ENCODE measurements around the gene KIF23. TPM values are rescaled to one million over a fixed set of nuclear protein-coding genes. Genes with fewer than 3 reads are reported as not detected.
"Not testable (repeated sequence)": the region's sequence is repeated elsewhere in the genome, so short reads cannot be mapped to it uniquely, and the experiment has no call there.

KIF23 gene
- total RNA-seq, 4 donors from 2014 or later = 0.47 to 0.81 TPM; not detected in 2

GRCh38 chr15:69375151-69375790 is 38.9 kb upstream of the KIF23 start:
- TF ChIP-seq, protein P1, sequence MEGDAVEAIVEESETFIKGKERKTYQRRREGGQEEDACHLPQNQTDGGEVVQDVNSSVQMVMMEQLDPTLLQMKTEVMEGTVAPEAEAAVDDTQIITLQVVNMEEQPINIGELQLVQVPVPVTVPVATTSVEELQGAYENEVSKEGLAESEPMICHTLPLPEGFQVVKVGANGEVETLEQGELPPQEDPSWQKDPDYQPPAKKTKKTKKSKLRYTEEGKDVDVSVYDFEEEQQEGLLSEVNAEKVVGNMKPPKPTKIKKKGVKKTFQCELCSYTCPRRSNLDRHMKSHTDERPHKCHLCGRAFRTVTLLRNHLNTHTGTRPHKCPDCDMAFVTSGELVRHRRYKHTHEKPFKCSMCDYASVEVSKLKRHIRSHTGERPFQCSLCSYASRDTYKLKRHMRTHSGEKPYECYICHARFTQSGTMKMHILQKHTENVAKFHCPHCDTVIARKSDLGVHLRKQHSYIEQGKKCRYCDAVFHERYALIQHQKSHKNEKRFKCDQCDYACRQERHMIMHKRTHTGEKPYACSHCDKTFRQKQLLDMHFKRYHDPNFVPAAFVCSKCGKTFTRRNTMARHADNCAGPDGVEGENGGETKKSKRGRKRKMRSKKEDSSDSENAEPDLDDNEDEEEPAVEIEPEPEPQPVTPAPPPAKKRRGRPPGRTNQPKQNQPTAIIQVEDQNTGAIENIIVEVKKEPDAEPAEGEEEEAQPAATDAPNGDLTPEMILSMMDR (IDR thresholded peaks at IDR 0.05 in 4 of 5, conservative IDR thresholded peaks at IDR 0.05 in 1 of 5) = no peak
- TF ChIP-seq POLR2A (IDR thresholded peaks at IDR 0.05) = no peak
- no peak for ATAC-seq
- no peaks in the 10 kb centered on the region for H3K27me3 ChIP-seq
- no peaks in the 10 kb centered on the region for H3K9me3 ChIP-seq
- H3K36me3 ChIP-seq = no peaks in the 10 kb centered on the region
- no peak overlapping the region for H3K4me3 ChIP-seq
- no peak for DNase-seq
- H3K4me1 ChIP-seq = no peaks in the 10 kb centered on the region
- no peak overlapping the region for H3K27ac ChIP-seq
- intact Hi-C loops (cut with DNase I; ENCODE audit: low total_unique reads) = no loop called here
- in situ Hi-C loops (cut with MboI; ENCODE audit: low sequenced_read_pairs in 4 of 4) = no loop called here

DNA sequence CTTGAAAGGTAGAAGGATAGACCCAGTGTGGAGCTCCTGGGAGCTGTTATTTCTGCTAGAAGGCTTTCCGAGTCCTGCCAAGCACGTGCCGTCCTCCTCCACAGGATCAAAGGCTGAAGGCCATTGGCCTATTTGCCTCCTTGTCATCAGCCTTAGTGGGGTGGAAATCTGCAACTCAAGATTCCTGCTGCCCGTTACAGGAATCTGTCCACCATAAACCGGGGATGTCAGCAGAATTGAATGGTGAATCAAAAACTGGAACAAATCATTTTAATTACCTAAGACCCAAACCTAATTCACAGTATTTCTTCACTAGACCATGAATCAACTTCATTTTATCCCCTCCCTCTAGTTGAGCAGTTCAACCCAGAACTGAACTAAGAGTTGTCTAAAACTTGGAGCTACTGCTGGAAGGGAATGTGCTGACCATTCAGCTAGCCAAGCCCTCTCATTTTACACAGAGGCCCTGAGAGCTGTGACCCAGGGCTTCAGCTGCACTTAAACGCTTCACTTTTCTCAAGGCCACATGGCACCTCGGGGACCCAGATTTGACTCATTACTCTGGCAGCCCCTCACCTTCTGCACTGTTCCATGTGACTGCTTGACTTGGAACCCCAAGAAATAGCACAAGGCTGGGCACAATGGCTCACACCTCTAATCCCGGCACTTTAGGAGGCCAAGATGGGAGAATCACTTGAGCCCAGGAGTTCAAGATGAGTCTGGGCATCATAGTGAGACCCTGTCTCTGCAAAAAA is 36.8 kb upstream of the KIF23 start:
- no peak for TF ChIP-seq POLR2A (IDR thresholded peaks at IDR 0.05)
- TF ChIP-seq, protein P1 (IDR thresholded peaks at IDR 0.05 in 4 of 5, conservative IDR thresholded peaks at IDR 0.05 in 1 of 5) = no peak
- Histone ChIP-seq H3K4me3 (no peak overlapping the region), H3K36me3 (no peaks in the 10 kb centered on the region), H3K4me1 (no peaks in the 10 kb centered on the region), H3K27me3 (no peaks in the 10 kb centered on the region), H3K27ac (no peak overlapping the region), H3K9me3 (no peaks in the 10 kb centered on the region)
- DNase-seq (no peak), ATAC-seq (no peak)
- intact Hi-C loops (cut with DNase I; ENCODE audit: low total_unique reads) (no loop called here), in situ Hi-C loops (cut with MboI; ENCODE audit: low sequenced_read_pairs in 4 of 4) (no loop called here)

DNA sequence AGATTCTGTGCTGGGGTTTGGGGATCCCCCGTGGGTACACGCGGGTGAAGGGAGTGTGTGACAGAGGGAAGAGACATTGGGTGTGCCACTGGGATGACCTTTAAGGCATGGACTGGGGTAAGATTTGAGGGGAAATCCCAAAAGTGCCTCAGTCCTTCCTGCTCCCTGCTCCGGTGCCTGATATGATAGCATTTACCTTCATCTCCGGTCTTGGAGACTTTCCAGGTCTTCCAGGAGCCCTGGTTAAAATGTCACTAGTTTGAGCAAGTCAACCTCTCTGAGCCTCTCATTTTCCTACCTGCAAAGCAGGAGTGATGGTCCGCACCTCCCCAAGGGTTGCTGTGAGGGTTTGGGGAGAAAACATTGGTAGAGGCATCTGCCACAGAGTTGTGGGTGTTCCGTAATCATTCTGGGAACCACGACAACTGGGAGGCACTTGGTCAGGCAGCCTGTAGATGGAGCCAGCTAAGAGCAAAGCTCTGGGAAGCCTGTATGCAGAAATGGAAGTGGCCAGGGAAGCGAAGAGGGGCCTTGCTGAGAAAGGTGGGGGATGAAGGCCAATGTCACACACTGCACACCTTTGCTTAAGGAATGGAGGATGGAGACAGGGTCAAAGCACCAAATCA is 33.9 kb upstream of the KIF23 start:
- ATAC-seq = no peak
- intact Hi-C loops (cut with DNase I; ENCODE audit: low total_unique reads) = no loop called here
- Histone ChIP-seq H3K4me3 (no peak overlapping the region), H3K27me3 (no peaks in the 10 kb centered on the region), H3K4me1 (no peaks in the 10 kb centered on the region), H3K9me3 (no peaks in the 10 kb centered on the region), H3K27ac (no peak overlapping the region), H3K36me3 (no peaks in the 10 kb centered on the region)
- no peak for TF ChIP-seq POLR2A (IDR thresholded peaks at IDR 0.05)
- TF ChIP-seq, protein P1 (IDR thresholded peaks at IDR 0.05 in 4 of 5, conservative IDR thresholded peaks at IDR 0.05 in 1 of 5) = no peak
- no peak for DNase-seq
- in situ Hi-C loops (cut with MboI; ENCODE audit: low sequenced_read_pairs in 4 of 4) = no loop called here

DNA sequence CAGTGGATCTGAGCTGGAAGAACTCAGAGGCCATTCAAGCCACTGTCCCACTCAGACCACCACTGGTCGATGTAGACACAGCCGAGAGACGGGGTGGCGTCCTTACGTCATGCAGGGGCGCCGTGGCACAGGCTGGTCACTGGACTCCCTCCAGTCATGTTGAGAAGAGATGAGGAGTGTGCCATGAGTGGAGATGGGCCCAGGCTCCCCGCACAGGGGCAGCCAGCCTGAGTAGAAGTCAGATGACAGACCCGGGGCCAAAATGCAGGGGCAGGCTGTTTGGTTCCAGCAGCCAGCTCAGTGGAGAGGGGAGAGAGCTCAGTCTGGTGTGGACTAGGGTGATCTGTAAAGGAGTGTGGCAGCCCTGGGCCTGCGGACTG is 33.4 kb upstream of the KIF23 start:
- Histone ChIP-seq H3K27me3 (no peaks in the 10 kb centered on the region), H3K9me3 (no peaks in the 10 kb centered on the region), H3K4me3 (no peak overlapping the region), H3K4me1 (no peaks in the 10 kb centered on the region), H3K27ac (no peak overlapping the region), H3K36me3 (no peaks in the 10 kb centered on the region)
- ATAC-seq = no peak
- TF ChIP-seq, protein P1 (IDR thresholded peaks at IDR 0.05 in 4 of 5, conservative IDR thresholded peaks at IDR 0.05 in 1 of 5) = no peak
- TF ChIP-seq POLR2A (IDR thresholded peaks at IDR 0.05) = no peak
- intact Hi-C loops (cut with DNase I; ENCODE audit: low total_unique reads) = no loop called here
- in situ Hi-C loops (cut with MboI; ENCODE audit: low sequenced_read_pairs in 4 of 4) = no loop called here
- DNase-seq = no peak

DNA sequence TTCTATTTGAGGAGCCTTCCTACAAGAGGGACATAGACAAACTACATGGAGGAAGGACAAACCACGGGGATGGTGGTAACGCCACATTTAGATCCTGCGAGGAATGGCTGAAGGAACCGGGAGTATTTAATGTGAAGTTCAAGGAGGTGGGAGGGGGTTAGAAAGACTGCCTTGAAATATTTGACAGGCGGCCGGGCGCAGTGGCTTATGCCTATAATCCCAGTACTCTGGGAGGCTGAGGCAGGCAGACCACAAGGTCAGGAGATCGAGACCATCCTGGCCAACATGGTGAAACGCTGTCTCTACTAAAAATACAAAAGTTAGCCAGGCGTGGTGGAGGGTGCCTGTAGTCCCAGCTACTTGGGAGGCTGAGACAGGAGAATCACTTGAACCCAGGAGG is 32.0 kb upstream of the KIF23 start:
- in situ Hi-C loops (cut with MboI; ENCODE audit: low sequenced_read_pairs in 4 of 4); H3K27me3 ChIP-seq; H3K4me3 ChIP-seq; H3K27ac ChIP-seq; intact Hi-C loops (cut with DNase I; ENCODE audit: low total_unique reads); DNase-seq; H3K36me3 ChIP-seq; H3K4me1 ChIP-seq; ATAC-seq; H3K9me3 ChIP-seq: not testable (repeated sequence)

DNA sequence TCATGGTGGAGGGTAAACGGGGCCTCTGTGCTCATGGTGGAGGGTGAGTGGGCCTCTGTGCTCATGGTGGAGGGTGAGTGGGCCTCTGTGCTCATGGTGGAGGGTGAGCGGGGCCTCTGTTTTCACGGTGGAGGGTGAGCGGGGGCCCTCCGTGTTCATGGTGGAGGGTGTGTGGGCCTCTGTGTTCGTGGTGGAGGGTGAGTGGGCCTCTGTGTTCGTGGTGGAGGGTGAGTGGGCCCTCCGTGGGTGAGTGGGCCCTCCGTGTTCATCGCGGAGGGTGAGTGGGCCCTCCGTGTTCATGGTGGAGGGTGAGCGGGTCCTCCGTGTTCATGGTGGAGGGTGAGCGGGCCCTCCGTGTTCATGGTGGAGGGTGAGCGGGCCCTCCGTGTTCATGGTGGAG is 30.1 kb upstream of the KIF23 start:
- H3K36me3 ChIP-seq; ATAC-seq; H3K27me3 ChIP-seq; in situ Hi-C loops (cut with MboI; ENCODE audit: low sequenced_read_pairs in 4 of 4); intact Hi-C loops (cut with DNase I; ENCODE audit: low total_unique reads); H3K4me3 ChIP-seq; H3K9me3 ChIP-seq; H3K4me1 ChIP-seq; H3K27ac ChIP-seq; DNase-seq: not testable (repeated sequence)

Data from gastrocnemius medialis (tissue), 4 donors.